MM.1S (cell line): ENCODE data around the gene HS3ST4.

Experiments
- EZH2phosphoT487 ChIP-seq: fragments of 300-600 bp; sonication (generic); IDR thresholded peaks from 2 replicates; pipeline ENCODE4 v1.6.1; 2018; ENCODE audit warnings: antibody characterized with exemption, low read length
- TF ChIP-seq, protein P1 (sequence below): fragments of 300-600 bp; sonication (generic); IDR thresholded peaks from 2 replicates; pipeline ENCODE4 v1.5.1; 2016; ENCODE audit warnings: antibody characterized with exemption, low read length, mixed read lengths

DNA sequence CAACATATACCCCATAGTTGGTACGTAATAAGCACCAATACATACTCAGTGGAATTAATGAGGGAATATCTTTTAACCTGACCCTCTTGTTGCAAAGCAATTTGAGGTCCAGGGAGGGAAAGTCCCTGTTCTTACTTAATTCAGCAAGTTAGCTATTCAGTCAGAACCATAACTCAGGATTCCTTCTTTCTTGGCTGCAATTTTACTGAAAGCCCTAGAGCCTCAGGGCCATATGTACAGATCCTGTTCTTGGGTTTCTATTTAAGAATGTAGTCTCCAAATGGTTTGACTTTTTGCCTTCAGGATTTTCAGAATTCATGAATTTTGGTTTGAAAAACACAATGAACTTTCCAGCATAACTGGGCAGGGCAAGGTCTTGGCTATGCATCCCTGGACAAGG is 436.5 kb downstream of the HS3ST4 start:
- TF ChIP-seq, protein P1, sequence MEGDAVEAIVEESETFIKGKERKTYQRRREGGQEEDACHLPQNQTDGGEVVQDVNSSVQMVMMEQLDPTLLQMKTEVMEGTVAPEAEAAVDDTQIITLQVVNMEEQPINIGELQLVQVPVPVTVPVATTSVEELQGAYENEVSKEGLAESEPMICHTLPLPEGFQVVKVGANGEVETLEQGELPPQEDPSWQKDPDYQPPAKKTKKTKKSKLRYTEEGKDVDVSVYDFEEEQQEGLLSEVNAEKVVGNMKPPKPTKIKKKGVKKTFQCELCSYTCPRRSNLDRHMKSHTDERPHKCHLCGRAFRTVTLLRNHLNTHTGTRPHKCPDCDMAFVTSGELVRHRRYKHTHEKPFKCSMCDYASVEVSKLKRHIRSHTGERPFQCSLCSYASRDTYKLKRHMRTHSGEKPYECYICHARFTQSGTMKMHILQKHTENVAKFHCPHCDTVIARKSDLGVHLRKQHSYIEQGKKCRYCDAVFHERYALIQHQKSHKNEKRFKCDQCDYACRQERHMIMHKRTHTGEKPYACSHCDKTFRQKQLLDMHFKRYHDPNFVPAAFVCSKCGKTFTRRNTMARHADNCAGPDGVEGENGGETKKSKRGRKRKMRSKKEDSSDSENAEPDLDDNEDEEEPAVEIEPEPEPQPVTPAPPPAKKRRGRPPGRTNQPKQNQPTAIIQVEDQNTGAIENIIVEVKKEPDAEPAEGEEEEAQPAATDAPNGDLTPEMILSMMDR, result no peak
- TF ChIP-seq EZH2phosphoT487, result no peak
